Pancreas (tissue), 10 donors: ENCODE measurements around the gene OR4F17. TPM values are rescaled to one million over a fixed set of nuclear protein-coding genes. Genes with fewer than 3 reads are reported as not detected.
"Not testable (repeated sequence)": the region's sequence is repeated elsewhere in the genome, so short reads cannot be mapped to it uniquely, and the experiment has no call there.

Experiments
- ATAC-seq, 4 donors: fragments of 200-7000 bp; cut with Tn5 transposase; one replicate each; pipeline versions ENCODE4 v1.8.0 to v1.9.1; 2020; ENCODE audit warnings: mild to moderate bottlenecking in 4 of 4, moderate library complexity in 4 of 4
- DNase-seq, 6 donors: peaks; one replicate each; pipeline ENCODE4 v3.0.0-alpha.2; 2020
- FAIRE-seq: peaks from 2 replicates; lab custom pipeline; 2012; peaks lifted over from hg19 to GRCh38; lab: Jason Lieb, UNC
- H3K27ac ChIP-seq, 4 donors: fragments of 200-600 bp; sonication (generic); 1 replicate in 3 of 4; 2 replicates in 1 of 4; pipeline versions ENCODE4 v1.5.0 to v1.8.0; 2020
- H3K27me3 ChIP-seq, 4 donors: fragments of 200-600 bp; one replicate each; pipeline ENCODE4 v1.8.0; 2021
- H3K36me3 ChIP-seq, 3 donors: fragments of 200-600 bp; sonication (generic) in 1 of 3; one replicate each; pipeline versions ENCODE4 v1.5.0 to v1.8.0; 2020 to 2021
- H3K4me1 ChIP-seq, 3 donors: fragments of 200-600 bp; one replicate each; pipeline ENCODE4 v1.8.0; 2021
- H3K4me3 ChIP-seq, 4 donors: fragments of 200-600 bp; sonication (generic) in 2 of 4; one replicate each; pipeline versions ENCODE4 v1.5.0 to v1.8.0; 2020 to 2021
- H3K9me3 ChIP-seq, 4 donors: fragments of 200-600 bp; one replicate each; pipeline ENCODE4 v1.8.0; 2021
- WGBS, 2 donors: extraction: QIAGEN DNeasy Blood & Tissue Kit; methylation state at CpG; one replicate each; pipeline ENCODE4 v1.1.7; 2013; 5-methylcytosine and 5-hydroxymethylcytosine counted together
- intact Hi-C, 3 donors: fragments of 100-400 bp; cut with DNase I; formaldehyde crosslinking; loops; one replicate each; pipeline versions ENCODE4 v1.11.1 to v1.14.2; 2022
- polyA plus RNA-seq, 2 donors: library from polyadenylated mRNA; stranded (reverse); fragments of 200-250 nt; gene quantifications; one replicate each; pipeline ENCODE4 v1.2.3, GENCODE V29; 2013
- total RNA-seq, 6 donors: library from RNA; stranded (reverse); fragmentation: NEBNext Ultra II Directional in 4 of 6; extraction: Animal tissue kit (Norgen Biotek cat#: 25700) in 4 of 6; gene quantifications; one replicate each; pipeline versions ENCODE4 v1.2.1 to v1.2.4, GENCODE V29; 2021 to 2023
- donor health status: healthy with polysubstance abuse.
- donor health status: DM: no; HTN: no; CAD: no; lungs with moderate emphysema.
- donor health status: DM: no; HTN: no; CAD: no.
- donor health status: control.
- donor health status: control.
- donor health status: Bipolar disorder and iron deficiency.
- donor health status: DM: yes; HTN: yes; CAD: no.
- donor health status: DM: no; HTN: no; CAD: no.
- donor health status: DM: no; HTN: no; CAD: no.
- donor health status: DM: yes; HTN: yes; CAD: no.

The OR4F17 gene, protein sequence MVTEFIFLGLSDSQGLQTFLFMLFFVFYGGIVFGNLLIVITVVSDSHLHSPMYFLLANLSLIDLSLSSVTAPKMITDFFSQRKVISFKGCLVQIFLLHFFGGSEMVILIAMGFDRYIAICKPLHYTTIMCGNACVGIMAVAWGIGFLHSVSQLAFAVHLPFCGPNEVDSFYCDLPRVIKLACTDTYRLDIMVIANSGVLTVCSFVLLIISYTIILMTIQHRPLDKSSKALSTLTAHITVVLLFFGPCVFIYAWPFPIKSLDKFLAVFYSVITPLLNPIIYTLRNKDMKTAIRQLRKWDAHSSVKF
- total RNA-seq (not detected), polyA plus RNA-seq (not detected)

DNA sequence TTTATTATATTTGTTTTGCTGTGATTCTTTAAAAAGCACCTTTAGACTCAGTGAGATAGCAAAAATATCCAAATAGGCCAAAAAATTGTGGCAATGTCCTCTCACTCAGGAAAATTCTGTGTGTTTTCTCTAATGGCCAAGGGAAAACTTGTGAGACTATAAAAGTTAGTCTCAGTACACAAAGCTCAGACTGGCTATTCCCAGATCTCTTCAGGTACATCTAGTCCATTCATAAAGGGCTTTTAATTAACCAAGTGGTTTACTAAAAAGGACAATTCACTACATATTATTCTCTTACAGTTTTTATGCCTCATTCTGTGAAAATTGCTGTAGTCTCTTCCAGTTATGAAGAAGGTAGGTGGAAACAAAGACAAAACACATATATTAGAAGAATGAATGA is at the start of gene OR4F17:
Gene OR4F17 (plus strand): TSS at position 301 of the 400 bp plus-strand sequence. CDS start 3,575 bp downstream, outside the sequence.
- H3K4me1 ChIP-seq, DNase-seq, intact Hi-C loops, H3K27me3 ChIP-seq, FAIRE-seq, ATAC-seq, H3K4me3 ChIP-seq, H3K36me3 ChIP-seq, H3K9me3 ChIP-seq, H3K27ac ChIP-seq: not testable (repeated sequence)

DNA sequence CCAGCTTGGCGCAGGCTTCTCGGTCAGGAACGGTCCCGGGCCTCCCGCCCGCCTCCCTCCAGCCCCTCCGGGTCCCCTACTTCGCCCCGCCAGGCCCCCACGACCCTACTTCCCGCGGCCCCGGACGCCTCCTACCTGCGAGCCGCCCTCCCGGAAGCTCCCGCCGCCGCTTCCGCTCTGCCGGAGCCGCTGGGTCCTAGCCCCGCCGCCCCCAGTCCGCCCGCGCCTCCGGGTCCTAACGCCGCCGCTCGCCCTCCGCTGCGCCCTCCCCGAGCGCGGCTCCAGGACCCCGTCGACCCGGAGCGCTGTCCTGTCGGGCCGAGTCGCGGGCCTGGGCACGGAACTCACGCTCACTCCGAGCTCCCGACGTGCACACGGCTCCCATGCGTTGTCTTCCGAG is 36.1 kb upstream of the OR4F17 start:
- H3K4me1 ChIP-seq, H3K27ac ChIP-seq, FAIRE-seq, intact Hi-C loops, H3K9me3 ChIP-seq, H3K36me3 ChIP-seq, H3K27me3 ChIP-seq, H3K4me3 ChIP-seq, ATAC-seq: not testable (repeated sequence)
- WGBS, 2 donors: 0% methylated on average over 9 to 17 of the region's 54 CpGs
- peak in 4 of 6 donors; percentile 13 to 18 (median 16) for DNase-seq

DNA sequence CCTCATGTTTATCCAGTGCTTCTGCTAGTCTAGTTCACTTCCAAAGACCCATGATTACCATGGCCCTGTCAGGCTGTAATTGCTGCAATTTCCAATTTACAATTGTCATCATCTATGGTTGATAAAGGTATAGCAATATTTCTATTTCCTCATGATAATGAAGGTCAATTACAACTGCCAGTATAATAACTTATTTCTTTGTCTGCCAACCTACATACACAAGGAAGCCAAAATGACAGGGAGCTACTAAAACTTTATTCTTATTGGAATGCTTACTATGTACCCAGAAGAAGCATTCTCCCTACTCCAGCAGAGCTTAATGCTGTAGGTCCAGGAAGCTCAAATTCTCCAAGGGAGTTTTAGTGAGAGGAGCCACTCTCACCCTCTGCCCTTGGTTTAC is 24.0 kb upstream of the OR4F17 start:
- ATAC-seq, intact Hi-C loops, H3K4me1 ChIP-seq, H3K36me3 ChIP-seq, H3K4me3 ChIP-seq, H3K9me3 ChIP-seq, H3K27ac ChIP-seq, DNase-seq, FAIRE-seq, H3K27me3 ChIP-seq: not testable (repeated sequence)

DNA sequence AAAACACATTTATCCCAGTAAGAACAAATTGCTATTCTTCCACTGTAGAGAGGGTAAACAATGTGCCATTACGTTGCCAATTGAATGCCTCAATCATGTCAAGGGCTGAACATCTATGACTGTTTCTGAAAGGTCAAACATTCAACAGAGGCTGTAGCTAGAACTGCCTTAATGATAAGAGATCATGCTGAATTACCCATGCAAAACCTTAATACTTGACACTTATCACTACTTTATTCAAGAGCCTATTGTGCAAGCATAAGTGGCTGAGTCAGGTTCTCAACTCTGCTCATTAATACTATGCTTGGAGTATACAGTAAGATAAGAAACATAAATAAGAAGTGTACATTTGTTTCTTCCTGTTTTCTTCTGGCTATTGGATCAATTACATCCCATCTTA is 23.3 kb upstream of the OR4F17 start:
- intact Hi-C loops, H3K9me3 ChIP-seq, ATAC-seq, H3K4me1 ChIP-seq, H3K27ac ChIP-seq, H3K36me3 ChIP-seq, H3K27me3 ChIP-seq, FAIRE-seq, H3K4me3 ChIP-seq, DNase-seq: not testable (repeated sequence)
- no CpG with 5 or more reads among the region's 1 CpG for WGBS, 2 donors

DNA sequence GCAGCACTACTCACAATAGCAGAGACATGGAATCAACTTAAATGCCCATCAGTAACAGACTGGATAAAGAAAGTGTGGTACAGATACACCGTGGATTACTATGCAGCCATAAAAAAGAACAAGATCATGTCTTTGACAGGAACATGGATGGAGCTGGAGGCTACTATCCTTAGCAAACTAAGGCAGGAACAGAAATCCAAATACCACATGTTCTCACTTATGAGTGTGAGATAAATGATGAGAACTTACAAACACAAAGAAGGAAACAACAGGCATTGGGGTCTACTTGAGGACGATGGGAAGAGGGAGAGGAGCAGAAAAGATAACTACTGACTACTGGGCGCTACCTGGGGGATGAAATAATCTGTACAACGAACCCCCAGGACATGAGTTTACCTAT is 16.2 kb upstream of the OR4F17 start:
- FAIRE-seq, H3K27me3 ChIP-seq, H3K4me3 ChIP-seq, ATAC-seq, intact Hi-C loops, H3K36me3 ChIP-seq, H3K9me3 ChIP-seq, H3K27ac ChIP-seq, DNase-seq, H3K4me1 ChIP-seq: not testable (repeated sequence)
- 50 to 55% methylated on average over 4 of the region's 4 CpGs for WGBS, 2 donors

DNA sequence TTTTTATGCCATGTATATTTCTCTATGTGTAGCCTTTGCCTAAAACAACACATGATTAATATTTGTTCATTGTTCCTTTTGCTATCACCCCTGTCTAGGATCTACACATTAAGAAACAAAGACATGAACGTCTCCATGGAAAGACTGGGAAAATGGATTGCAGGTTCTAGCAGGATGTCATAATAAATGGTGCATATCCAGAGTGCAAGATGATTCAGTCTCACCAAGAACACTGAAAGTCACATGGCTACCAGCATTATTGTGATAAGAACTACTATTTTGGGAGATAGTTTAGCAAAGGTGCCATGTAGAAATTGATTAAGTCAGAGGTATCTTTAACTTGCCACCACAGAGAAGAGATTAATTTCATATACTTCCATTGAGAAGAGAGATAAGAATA is 12.1 kb upstream of the OR4F17 start:
- no CpG with 5 or more reads among the region's 1 CpG for WGBS, 2 donors
- H3K4me1 ChIP-seq, ATAC-seq, intact Hi-C loops, H3K9me3 ChIP-seq, H3K36me3 ChIP-seq, H3K27ac ChIP-seq, H3K27me3 ChIP-seq, DNase-seq, H3K4me3 ChIP-seq, FAIRE-seq: not testable (repeated sequence)

DNA sequence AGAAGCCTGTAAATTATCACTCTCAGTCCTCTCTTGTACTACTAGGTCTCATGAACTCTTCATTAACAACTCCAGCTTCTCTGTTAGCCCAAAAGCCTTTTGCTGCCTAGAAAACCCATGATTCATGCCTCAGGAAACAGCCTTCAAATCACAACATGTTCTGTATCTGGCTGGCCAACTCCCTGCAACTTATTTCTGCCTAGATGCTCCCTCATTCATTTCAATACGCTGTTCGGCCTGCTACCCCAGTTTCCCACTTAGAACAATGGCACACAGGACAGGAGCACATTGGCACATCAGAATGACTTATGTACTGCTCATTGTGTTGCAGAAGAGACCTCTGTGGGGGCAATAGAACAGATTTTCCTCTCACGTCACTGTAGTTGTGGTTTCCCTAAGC is 9.3 kb upstream of the OR4F17 start:
- DNase-seq, FAIRE-seq, H3K27me3 ChIP-seq, H3K9me3 ChIP-seq, H3K27ac ChIP-seq, H3K4me3 ChIP-seq, ATAC-seq, H3K36me3 ChIP-seq, intact Hi-C loops, H3K4me1 ChIP-seq: not testable (repeated sequence)
- WGBS, 2 donors: no CpG with 5 or more reads among the region's 3 CpGs

DNA sequence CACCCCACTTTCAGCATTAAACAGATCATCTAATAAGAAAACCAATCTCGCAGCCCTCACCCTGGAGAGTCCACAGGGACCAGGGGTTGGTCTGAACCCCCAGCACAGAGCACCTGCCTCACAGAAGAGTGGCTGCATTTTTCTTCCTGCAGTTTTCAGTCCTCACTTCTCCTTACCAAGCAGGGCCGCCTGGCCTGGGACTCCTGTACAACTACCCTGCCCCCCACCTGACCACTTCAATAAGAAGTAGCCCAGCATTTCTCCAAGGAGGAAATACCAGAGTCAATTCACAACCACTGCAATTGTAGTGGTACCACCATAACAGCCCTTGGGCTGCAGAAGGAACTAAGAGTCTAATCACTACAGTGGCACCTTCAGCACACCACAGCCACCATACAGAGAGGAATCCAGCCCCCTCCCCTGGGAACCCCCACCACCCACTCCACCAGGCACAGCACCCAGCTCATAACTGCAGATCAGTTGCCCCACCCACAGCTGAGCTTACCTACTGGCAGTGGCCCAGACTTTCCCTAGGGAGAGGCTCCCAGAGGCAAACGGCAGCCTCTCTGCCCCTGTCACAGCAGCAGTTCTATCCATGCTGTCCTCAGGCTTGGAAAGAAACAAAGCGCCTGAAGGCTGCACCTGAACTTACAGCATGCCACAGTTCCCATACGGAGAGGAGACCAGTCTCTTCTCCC is 13.7 kb downstream of the OR4F17 start:
- FAIRE-seq, H3K27ac ChIP-seq, DNase-seq, H3K4me3 ChIP-seq, H3K4me1 ChIP-seq, H3K27me3 ChIP-seq, intact Hi-C loops, H3K9me3 ChIP-seq, H3K36me3 ChIP-seq, ATAC-seq: not testable (repeated sequence)
- 43 to 83% methylated on average over 1 of the region's 5 CpGs for WGBS, 2 donors

Other genes with a start within 250 kb of the OR4F17 start
- gene PLPP2, start 184.3 kb downstream of the OR4F17 start, total RNA-seq: 10 to 100 TPM; 15.7 to 44.0 (median 24.8) TPM
- gene PLPP2, start 184.3 kb downstream of the OR4F17 start, polyA plus RNA-seq: 10 to 100 TPM; 67.3 to 93.8 TPM
- 10 to 100 TPM in 2 of 6 donors, 1 to 10 TPM in 4; 6.9 to 12.9 (median 8.8) TPM for gene MIER2, start 237.7 kb downstream of the OR4F17 start, total RNA-seq
- gene MIER2, start 237.7 kb downstream of the OR4F17 start, polyA plus RNA-seq: 10 to 100 TPM; 18.9 to 20.1 TPM